ENCODE measurements around the gene GFRA4.

GFRA4 gene

DNA sequence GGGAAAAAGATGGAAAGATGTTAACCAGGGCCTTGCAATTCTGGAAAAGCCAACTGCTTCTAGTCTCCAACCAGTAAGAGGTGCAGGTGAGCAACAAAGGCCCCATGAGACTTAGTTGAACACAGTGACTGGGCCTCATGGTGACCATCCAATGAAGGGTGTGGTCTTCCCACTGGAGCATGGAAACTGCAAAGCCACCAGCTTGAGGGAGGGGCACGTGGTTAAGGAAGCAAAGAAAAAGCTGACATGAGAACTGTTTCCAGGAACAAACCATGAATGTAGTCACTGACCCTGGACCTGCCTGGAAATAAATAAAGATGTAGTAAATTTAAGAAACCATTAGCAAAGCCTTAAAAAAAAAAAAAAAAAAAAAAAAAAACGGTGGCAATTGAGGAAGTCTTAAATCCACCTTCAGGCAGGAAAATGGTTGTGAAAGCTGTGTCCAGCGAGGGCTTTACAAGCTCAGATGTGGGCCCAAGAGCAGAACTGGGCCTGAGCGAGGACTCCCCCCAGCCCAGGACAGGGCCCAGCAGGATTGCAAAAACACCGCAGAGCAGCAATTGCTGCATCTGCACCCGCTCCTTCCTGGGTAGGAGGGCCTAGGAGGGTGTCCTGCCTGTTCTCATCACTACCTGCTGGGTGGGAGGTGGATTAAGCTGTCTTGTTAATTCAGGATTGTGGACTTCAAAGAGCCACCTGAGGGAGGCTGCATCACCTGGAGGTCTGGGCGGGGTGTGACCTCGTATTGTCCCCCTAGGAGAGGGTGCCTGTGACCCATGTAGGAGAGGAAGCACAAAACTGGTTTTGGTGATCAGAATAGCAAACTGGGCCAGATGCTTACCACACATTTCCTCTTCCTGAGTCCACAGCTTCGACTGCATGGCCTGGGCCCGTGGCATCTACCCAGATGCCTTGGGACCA, 10.3 kb downstream of the GFRA4 start:
- DNase-seq (ENCODE audit: low read depth) = no peak

- no peak for DNase-seq (ENCODE audit: low read depth)
Measured at GRCh38 chr20:3652221-3652620, 11.0 kb downstream of the GFRA4 start.

DNA sequence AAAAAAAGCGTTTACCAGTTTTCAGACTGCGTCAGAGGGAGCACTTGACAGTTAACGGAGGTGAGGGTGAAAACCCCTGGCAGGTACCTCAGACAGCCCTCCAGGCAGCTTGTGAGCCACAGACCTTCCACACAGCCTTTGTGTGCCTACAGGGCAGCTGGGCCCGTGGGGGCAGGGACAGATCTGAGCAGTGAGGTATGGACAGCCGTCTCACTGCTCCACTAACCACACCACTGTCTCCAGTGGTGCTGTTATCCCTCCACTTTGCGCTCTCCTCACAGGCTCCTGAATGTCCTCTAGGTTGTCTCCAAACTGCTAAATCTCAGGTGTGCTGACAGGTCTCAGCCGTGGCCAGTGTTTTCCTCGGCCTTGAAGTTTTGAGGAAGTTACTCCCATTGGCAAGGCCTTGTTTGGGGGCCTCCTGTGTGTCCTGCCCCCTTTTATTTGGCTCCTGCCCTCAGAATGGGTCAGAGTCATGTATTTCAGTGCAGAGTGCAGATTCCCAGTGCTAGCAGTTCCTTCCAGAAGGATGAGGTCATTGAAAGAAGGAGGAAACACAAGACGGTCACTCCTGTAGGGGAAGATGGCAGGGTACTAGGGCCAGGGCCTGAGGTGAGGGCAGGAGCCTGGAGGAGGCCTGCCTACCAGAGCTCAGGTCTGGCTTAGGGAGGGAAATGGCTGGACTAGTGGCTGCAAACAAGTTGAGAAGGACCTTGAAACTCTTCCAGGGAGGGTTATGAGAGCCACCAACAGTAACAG, 11.8 kb downstream of the GFRA4 start:
- DNase-seq (ENCODE audit: low read depth) = no peak

DNA sequence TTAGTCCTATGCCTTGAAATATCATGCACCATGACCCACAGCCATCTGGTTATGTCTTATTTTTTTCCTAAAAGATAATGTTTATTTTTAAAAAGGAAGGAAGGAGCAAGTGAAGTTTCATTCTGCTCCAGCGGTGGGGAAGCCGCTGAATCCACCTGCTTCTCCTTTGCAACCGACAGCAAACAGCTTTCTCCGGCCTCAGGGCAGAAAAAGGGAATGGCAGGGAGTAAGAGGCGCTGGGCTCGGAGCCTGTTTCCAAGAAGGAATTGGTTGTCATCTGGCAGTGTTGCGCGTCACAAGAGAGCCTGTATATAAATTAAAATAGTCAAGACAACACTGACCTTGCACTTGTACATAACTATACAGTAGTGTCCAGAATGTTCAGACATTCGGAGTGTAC, 14.2 kb downstream of the GFRA4 start:
- DNase-seq (ENCODE audit: low read depth) = no peak

- DNase-seq (ENCODE audit: low read depth) = no peak
Measured at GRCh38 chr20:3647473-3647872, 15.7 kb downstream of the GFRA4 start.

- no peak for DNase-seq (ENCODE audit: low read depth)
Measured at GRCh38 chr20:3646651-3647050, 16.5 kb downstream of the GFRA4 start.

GRCh38 chr20:3646067-3646440, 17.1 kb downstream of the GFRA4 start:
- no peak for DNase-seq (ENCODE audit: low read depth)

- no peak for DNase-seq (ENCODE audit: low read depth)
Measured at GRCh38 chr20:3645309-3646066, 17.7 kb downstream of the GFRA4 start.

GRCh38 chr20:3640259-3640658, 22.9 kb downstream of the GFRA4 start:
- DNase-seq (ENCODE audit: low read depth) = no peak

GRCh38 chr20:3635346-3635745, 27.9 kb downstream of the GFRA4 start:
- DNase-seq (ENCODE audit: low read depth) = no peak

DNA sequence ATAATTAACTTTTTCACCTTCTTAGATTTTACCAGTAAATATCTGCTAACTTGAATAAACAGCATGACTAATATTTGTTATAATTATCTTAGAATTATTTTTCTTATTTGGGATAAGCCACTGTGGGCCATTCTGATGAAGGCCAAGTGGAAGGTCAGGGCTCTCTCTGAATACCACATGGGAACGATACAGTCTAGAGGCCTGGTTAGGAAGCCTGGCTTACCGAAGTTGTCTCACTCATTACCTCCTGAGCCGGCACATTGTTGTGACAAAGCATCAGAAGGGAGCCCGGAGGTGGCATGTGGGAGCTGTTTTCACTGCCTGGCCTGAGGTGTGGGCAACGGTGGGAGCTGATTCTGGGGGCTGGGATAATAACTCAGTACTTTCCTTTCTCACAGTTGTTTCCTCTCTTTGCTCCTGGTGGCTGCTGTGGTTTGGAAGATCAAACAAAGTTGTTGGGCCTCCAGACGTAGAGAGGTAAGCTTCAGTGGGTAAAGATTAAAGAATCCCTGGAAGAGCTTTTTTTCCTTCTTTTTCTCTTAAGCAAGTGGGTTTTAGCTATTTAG, 29.2 kb downstream of the GFRA4 start:
- no peak for DNase-seq (ENCODE audit: low read depth)

- no peak for DNase-seq (ENCODE audit: low read depth)
Measured at GRCh38 chr20:3632311-3633004, 30.7 kb downstream of the GFRA4 start.

DNA sequence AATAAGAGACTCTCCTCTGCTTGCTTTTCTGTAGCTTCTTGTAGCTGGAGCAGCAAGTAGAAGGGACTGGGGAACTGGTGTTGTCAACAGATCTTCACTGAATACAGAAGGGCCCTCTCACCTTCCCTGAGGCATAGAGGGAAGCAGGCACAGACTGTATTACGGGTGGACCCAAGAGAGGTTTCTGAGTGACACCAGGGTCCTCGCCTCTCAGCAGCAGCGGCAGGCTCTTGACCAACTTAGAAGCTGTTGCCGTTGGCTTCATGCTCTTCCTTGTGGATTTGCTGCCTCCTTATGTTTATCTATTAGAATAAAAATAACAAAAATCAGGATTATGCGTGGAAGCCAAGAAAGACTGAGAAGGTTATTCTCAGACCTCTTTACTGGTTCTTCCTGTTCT, 31.7 kb downstream of the GFRA4 start:
- no peak for DNase-seq (ENCODE audit: low read depth)

GRCh38 chr20:3630429-3630828, 32.8 kb downstream of the GFRA4 start:
- DNase-seq (ENCODE audit: low read depth) = no peak

GRCh38 chr20:3629893-3630292, 33.3 kb downstream of the GFRA4 start:
- no peak for DNase-seq (ENCODE audit: low read depth)

DNA sequence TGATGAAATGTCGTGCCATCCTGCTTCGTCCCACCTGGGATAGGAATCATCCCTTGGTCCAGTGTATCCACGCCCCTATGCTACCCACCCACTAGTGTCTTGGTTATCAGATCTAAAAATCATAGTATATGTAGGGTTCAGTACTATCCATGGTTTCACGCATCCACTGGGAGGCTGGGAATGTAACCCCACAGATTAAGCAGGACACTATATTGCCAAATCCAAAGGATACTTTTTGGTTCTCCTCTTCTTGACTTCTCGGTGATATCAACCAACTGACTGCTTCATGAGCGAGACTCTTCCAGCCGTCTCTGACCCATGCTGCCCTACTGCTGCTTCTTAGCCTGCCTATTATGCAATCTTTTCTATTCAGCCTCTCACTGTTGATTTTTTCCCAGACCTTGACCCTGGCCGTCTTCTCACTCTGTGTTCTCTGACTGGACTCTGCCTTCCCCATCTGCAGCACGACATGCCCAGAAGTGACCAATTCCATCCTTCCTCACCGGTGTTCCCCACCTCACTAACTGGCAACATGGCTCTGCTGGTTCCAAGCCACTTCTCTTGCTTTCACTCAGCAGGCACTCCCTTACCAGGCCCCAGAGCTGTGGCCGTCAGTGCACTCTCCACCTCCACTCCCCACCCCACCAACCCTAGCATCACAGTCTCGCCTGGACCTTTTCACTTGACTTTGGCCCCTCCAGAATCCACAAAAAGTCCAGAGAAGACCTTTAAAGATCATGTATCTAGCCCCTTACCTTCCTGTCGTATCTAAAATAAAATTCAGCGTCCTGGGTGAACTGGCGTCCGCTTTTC, 34.5 kb downstream of the GFRA4 start:
- no peak for DNase-seq (ENCODE audit: low read depth)

- no peak for DNase-seq (ENCODE audit: low read depth)
Measured at GRCh38 chr20:3627476-3627875, 35.7 kb downstream of the GFRA4 start.

DNA sequence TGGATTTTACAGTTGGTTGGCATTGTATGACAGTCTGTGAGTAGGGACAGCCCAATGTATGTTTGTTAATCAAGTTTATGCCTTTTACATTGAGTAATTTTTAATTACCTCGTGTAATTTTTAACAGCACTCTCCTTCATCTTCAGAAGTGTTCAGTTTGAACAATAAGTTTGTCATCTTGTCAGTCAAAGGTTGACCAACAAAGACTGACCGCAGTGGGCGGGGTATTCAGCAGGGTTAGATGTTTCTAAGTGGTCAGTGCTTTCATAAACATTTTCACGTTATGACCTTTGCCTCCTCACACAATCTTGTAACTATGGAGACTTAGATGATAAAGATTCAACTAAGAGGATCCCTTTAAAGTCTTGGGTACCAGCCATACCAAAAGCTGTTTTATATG, 40.8 kb downstream of the GFRA4 start:
- DNase-seq (ENCODE audit: low read depth) = no peak

DNA sequence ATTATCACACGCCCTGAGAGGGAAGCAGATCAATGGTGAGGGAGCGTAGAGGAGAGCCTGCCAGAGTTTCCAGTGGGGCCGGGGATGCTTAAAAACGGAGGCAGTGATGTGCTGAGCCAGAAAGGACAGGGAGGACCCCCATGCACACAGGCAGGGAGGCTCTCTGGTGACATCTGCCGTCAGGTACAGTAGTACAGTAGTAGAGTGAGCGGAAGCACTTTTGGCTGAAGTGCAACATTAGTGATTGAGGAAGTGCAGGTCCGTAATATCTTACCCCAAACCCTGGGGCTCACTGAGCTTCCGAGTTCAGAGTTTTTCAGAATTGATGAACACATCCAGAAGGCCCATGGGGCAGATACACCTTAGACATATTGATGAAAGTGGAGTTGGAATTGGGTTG, 42.1 kb downstream of the GFRA4 start:
- no peak for DNase-seq (ENCODE audit: low read depth)

- DNase-seq (ENCODE audit: low read depth) = no peak
Measured at GRCh38 chr20:3616250-3616649, 46.9 kb downstream of the GFRA4 start.
